Stimulated activated naive CD8-positive, alpha-beta T cell treated with anti-CD3 and anti-CD28 coated beads, Interleukin-15, Interleukin-2, amounts not matched to agents 100 ng/mL and 50 ng/mL, for 24 hours (primary cell): ENCODE results near the gene STAT3.
"Not testable (repeated sequence)": the region's sequence is repeated elsewhere in the genome, so short reads cannot be mapped to it uniquely, and the experiment has no call there.

Experiments
- H3K27ac Mint-ChIP-seq: one replicate; pipeline ENCODE4 v1.8.0; 2021; ENCODE audit warnings: mild to moderate bottlenecking, mixed read lengths
- H3K27me3 Mint-ChIP-seq: one replicate; pipeline ENCODE4 v1.8.0; 2021; ENCODE audit warnings: mixed read lengths
- H3K36me3 Mint-ChIP-seq: one replicate; pipeline ENCODE4 v1.8.0; 2021; ENCODE audit warnings: low read depth, mixed read lengths
- H3K4me1 Mint-ChIP-seq: one replicate; pipeline ENCODE4 v1.8.0; 2021; ENCODE audit warnings: low read depth, mixed read lengths
- H3K4me3 Mint-ChIP-seq: one replicate; pipeline ENCODE4 v1.8.0; 2021; ENCODE audit warnings: mild to moderate bottlenecking, mixed read lengths
- H3K9me3 Mint-ChIP-seq: one replicate; pipeline ENCODE4 v1.8.0; 2021; ENCODE audit warnings: mixed read lengths

The STAT3 gene

GRCh38 chr17:42388381-42389134 is at the start of gene STAT3:
Gene STAT3, minus strand, starts transcription at chr17:42388442. Its CDS starts 39,926 bp downstream, at chr17:42348516.
- Mint-ChIP-seq H3K4me1 (peaks cover 71% of the 10 kb centered on the region), H3K36me3 (peaks cover 28% of the 10 kb centered on the region)

DNA sequence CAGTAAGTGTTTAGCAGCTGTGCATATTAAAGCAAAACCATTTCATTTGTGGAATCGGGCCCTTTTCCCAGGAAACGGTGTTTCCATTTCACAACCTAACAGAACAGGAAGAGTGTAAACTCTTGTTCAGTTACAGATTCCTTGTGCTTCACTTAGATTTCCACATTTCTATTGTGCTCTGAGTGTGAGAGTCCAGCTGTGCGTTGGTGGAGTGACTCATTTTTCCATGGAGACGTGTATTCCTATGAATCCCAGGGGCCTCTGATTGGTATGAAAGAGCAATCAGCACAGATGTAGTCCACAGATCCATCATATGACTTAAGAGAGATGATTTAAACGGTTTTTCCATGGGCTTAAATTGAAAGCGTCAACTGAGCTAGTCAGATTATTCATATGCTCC is 48.1 kb upstream of the STAT3 start:
- Mint-ChIP-seq H3K9me3 (no peaks in the 10 kb centered on the region), H3K27ac (no peak overlapping the region), H3K4me3 (no peak overlapping the region), H3K36me3 (no peaks in the 10 kb centered on the region), H3K27me3 (no peaks in the 10 kb centered on the region), H3K4me1 (peaks cover under 1% of the 10 kb centered on the region)

More at GRCh38 chr17:42388381-42389134, at the start of gene STAT3:
- H3K9me3 Mint-ChIP-seq: no peaks in the 10 kb centered on the region
- no peaks in the 10 kb centered on the region for H3K27me3 Mint-ChIP-seq
- H3K4me3 Mint-ChIP-seq: peak within 1 kb of the TSS; percentile 94
- H3K27ac Mint-ChIP-seq: peak within 1 kb of the TSS; percentile 100

GRCh38 chr17:42431758-42432161 is 43.5 kb upstream of the STAT3 start:
- H3K4me3 Mint-ChIP-seq: no peak overlapping the region
- H3K27ac Mint-ChIP-seq: no peak overlapping the region
- H3K9me3 Mint-ChIP-seq: no peaks in the 10 kb centered on the region
- peaks cover 7% of the 10 kb centered on the region for H3K27me3 Mint-ChIP-seq
- no peaks in the 10 kb centered on the region for H3K36me3 Mint-ChIP-seq
- no peaks in the 10 kb centered on the region for H3K4me1 Mint-ChIP-seq

DNA sequence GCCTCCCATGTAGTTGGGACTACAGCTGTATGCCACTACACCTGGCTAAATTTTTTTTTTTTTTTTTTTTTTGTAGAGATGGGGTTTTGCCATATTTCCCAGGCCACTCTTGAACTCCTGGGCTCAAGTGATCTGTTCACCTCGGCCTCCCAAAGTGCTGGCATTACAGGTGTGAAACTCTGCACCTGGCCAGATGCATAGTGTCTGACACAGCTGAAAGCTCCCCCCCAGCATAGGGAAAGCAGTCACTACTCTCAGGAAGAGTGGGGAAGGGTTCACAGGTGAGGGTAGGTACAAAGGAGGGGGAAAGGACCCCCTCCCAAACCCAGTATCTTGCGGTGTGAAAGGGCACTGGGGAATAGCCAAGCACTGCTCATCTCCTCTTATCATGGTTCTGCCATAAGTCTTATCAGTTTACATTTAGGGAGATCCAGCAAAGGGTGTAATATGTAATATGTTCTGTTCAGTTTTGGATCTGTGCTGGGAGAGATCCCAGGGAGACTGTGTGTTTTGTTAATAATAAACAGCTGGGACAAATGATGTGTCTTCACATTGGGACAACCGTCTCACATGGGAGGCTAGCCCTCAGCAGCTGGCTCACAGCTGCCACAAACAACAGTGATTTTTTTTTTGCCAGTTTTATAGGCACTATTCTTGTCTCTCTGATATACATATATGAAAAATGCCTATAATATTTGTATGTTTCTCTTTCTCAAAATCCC is 41.6 kb upstream of the STAT3 start:
- Mint-ChIP-seq H3K36me3 (no peaks in the 10 kb centered on the region), H3K4me3 (no peak overlapping the region), H3K27me3 (peaks cover 10% of the 10 kb centered on the region), H3K4me1 (no peaks in the 10 kb centered on the region), H3K27ac (no peak overlapping the region), H3K9me3 (no peaks in the 10 kb centered on the region)

DNA sequence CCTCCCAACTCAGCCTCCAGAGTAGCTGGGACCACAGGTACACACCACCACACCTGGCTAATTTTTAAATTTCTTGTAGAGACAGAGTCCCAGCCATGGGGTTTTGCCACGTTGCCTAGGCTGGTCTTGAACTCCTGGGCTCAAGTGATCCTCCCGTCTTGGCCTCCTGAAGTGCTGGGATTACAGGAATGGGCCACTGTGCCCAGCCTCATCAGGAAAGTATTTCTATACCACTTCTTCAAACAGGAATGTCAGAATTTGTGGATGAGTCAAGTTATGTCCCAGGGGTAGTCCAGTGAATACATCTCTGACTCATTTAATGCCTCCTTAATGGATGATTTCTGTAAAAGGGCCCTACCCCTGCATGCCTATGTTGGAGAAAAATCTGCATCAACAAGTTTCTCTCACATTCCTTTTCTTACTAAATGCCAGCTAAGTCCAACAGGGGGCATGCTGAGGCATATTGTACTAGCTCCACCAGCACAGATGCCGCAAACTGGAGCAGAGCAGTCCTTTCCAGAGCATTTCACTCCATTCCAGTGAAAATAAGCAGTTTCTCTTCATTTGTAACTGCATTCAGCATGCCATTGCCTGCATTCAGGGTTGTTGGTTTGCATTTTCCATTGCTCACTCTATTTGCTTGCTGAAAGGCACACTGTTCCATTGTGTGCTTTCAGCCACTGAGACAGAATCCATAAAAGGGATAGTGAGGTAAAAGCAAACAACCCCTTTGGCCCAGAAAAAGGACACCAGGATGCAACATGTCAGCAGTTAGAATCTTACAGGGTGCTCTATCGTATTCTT is 40.1 kb upstream of the STAT3 start:
- Mint-ChIP-seq H3K36me3 (no peaks in the 10 kb centered on the region), H3K27me3 (peaks cover 20% of the 10 kb centered on the region), H3K4me1 (no peaks in the 10 kb centered on the region), H3K4me3 (no peak overlapping the region), H3K9me3 (no peaks in the 10 kb centered on the region), H3K27ac (no peak overlapping the region)

DNA sequence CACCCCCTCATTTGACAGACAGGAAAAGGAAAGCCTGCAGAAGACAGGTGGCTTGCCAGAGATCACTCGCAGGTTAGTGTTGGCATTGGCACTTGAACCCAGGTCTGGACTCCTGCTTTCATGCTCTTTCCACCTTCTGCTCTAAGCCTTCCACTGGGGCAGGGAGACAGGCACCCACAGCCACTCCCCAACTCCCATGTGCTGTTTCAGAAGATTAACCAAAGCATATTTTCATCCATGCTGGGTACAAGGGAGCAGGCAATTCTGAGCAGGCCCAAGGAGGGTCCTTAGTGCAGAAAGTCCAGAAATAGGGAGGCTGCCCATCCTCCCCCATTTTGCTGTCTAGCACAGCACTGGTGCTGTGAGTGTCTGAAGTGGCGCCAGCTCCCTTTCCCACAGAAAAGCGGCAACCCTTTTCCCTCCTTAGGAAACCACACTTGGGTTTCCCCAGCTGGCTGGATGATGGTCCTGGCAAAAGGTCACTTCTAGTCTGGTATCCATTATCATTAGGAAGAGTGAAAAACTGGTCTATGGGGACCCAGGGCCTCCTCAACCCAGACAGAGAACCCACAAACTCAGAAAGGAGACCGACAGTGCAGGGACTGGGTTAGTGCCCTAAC is 36.9 kb upstream of the STAT3 start:
- H3K27ac Mint-ChIP-seq: no peak overlapping the region
- no peaks in the 10 kb centered on the region for H3K9me3 Mint-ChIP-seq
- peaks cover 17% of the 10 kb centered on the region for H3K4me1 Mint-ChIP-seq
- no peaks in the 10 kb centered on the region for H3K36me3 Mint-ChIP-seq
- no peak overlapping the region for H3K4me3 Mint-ChIP-seq
- H3K27me3 Mint-ChIP-seq: peaks cover 40% of the 10 kb centered on the region

- H3K9me3 Mint-ChIP-seq: no peaks in the 10 kb centered on the region
- H3K36me3 Mint-ChIP-seq: no peaks in the 10 kb centered on the region
- H3K27me3 Mint-ChIP-seq: peaks cover 44% of the 10 kb centered on the region
- H3K4me1 Mint-ChIP-seq: peaks cover 26% of the 10 kb centered on the region
- no peak overlapping the region for H3K27ac Mint-ChIP-seq
- no peak overlapping the region for H3K4me3 Mint-ChIP-seq
These were observed 35.5 kb upstream of the STAT3 start for GRCh38 chr17:42423766-42424165.

DNA sequence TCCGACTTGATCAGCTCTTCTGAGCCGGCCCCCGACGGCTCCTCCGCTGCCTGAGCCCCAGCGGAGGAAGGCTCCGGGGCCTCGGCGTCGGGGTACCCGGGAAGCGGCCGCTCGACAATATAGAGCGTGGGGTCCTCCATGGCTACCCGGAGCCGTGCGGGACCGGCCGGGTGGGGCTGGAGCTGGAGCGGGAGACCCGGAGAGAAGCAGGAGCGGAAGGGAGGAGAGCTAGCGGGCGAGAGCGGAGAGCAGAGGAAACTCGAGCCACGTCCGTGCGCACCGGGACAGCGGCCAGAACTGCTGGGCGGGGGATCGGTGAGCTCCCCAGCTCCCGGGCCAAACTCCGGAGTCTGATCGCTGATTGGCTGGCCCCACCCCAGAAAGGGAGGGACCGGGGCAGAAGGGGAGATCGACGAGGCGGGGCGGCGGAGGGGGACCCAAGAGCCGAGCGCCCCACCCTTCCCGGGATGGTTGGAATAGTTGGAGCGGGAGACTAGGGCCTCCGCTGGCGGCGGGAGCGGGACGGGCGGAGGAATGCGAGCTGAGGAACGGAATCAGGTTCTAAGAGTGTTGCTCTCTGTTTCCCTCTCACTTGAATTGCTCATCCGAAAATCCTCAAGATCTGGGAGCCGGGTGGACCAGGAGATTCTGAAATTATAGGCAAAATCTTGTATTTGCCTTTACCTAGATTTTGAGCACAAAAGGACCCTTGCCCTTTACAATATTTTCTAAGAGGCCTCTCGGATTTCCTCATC is 34.9 kb upstream of the STAT3 start, which contains the start of gene CAVIN1:
Gene CAVIN1, minus strand, starts transcription at position 299 of the 755 bp plus-strand sequence. Its CDS starts 159 bp downstream, at position 140.
- peaks cover 26% of the 10 kb centered on the region for H3K4me1 Mint-ChIP-seq
- peak within 1 kb of the TSS; percentile 83 for H3K4me3 Mint-ChIP-seq
- no peaks in the 10 kb centered on the region for H3K36me3 Mint-ChIP-seq
- H3K27ac Mint-ChIP-seq: no peak within 1 kb of the TSS
- no peaks in the 10 kb centered on the region for H3K9me3 Mint-ChIP-seq
- peaks cover 41% of the 10 kb centered on the region for H3K27me3 Mint-ChIP-seq

DNA sequence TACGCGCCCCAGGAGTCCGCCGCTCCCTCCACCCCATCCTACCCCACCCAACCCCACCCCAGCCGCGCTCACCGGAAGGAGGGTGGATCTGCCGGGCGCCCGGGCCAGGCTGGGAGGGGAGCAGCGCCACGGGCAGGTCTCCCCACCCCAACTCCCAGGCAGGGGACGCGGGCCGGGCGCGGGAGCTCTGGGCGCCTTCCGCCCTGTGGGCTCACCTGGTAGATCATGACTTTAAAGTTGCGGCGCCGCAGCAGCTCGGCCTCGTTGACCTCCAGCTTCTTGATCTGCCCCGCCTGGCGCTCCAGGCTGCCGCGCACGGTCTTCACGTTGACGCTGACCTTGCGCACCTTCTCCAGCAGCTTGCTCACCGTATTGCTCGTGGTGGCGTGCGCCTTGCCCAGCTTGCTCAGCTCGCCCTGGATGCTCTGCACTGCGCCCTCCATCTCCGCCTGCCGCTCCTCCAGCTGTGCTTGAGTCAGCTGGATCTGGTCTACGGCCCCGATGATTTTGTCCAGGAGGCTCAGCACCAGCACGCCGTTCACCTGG is 34.2 kb upstream of the STAT3 start:
- no peak overlapping the region for H3K27ac Mint-ChIP-seq
- H3K36me3 Mint-ChIP-seq: no peaks in the 10 kb centered on the region
- H3K4me3 Mint-ChIP-seq: peak overlapping the region; percentile 83
- peaks cover 41% of the 10 kb centered on the region for H3K27me3 Mint-ChIP-seq
- H3K4me1 Mint-ChIP-seq: peaks cover 26% of the 10 kb centered on the region
- no peaks in the 10 kb centered on the region for H3K9me3 Mint-ChIP-seq

- H3K4me1 Mint-ChIP-seq: peaks cover 26% of the 10 kb centered on the region
- peaks cover 41% of the 10 kb centered on the region for H3K27me3 Mint-ChIP-seq
- H3K4me3 Mint-ChIP-seq: peak overlapping the region; percentile 71
- H3K27ac Mint-ChIP-seq: no peak overlapping the region
- H3K9me3 Mint-ChIP-seq: no peaks in the 10 kb centered on the region
- no peaks in the 10 kb centered on the region for H3K36me3 Mint-ChIP-seq
These were observed 33.5 kb upstream of the STAT3 start for GRCh38 chr17:42421507-42422338.

GRCh38 chr17:42421136-42421506 is 32.9 kb upstream of the STAT3 start:
- Mint-ChIP-seq H3K36me3 (no peaks in the 10 kb centered on the region), H3K27me3 (peaks cover 41% of the 10 kb centered on the region), H3K27ac (no peak overlapping the region), H3K4me1 (peaks cover 26% of the 10 kb centered on the region), H3K4me3 (peak overlapping the region; percentile 71), H3K9me3 (no peaks in the 10 kb centered on the region)

GRCh38 chr17:42417981-42418380 is 29.7 kb upstream of the STAT3 start:
- peaks cover 41% of the 10 kb centered on the region for H3K4me1 Mint-ChIP-seq
- not testable (repeated sequence) for H3K4me3 Mint-ChIP-seq, H3K9me3 Mint-ChIP-seq, H3K36me3 Mint-ChIP-seq, H3K27ac Mint-ChIP-seq
- H3K27me3 Mint-ChIP-seq: peaks cover 24% of the 10 kb centered on the region

- Mint-ChIP-seq H3K4me1 (peaks cover 21% of the 10 kb centered on the region), H3K36me3 (no peaks in the 10 kb centered on the region), H3K27ac (no peak overlapping the region), H3K27me3 (peaks cover 1% of the 10 kb centered on the region), H3K9me3 (no peaks in the 10 kb centered on the region), H3K4me3 (peak overlapping the region; percentile 14)
These were observed 26.6 kb upstream of the STAT3 start for GRCh38 chr17:42414704-42415409.
